GM23338 (cell line): Measurements from ENCODE around the gene ZNRD2. TPM values are rescaled to one million over a fixed set of nuclear protein-coding genes. Genes with fewer than 3 reads are reported as not detected.
"Not testable (repeated sequence)": the region's sequence is repeated elsewhere in the genome, so short reads cannot be mapped to it uniquely, and the experiment has no call there.

Experiments
- ATAC-seq: fragments of 200-7000 bp; cut with Tn5 transposase; 3 replicates; pipeline ENCODE4 v1.9.1; 2020
- DNase-seq: peaks from one replicate; pipeline ENCODE4 v3.0.0-alpha.2; 2015; ENCODE audit warnings: low spot score
- H2AFZ ChIP-seq: fragments of 200-600 bp; sonication (generic); 2 replicates; pipeline ENCODE4 v1.8.0; 2016; ENCODE audit warnings: antibody characterized with exemption, mild to moderate bottlenecking, moderate library complexity
- H3F3A ChIP-seq: fragments of 200-600 bp; sonication (generic); replicated peaks from 2 replicates; pipeline ENCODE4 v1.8.0; 2017; ENCODE audit warnings: antibody characterized with exemption, mixed run types, low read depth
- H3K27ac ChIP-seq: fragments of 200-600 bp; sonication (generic); 2 replicates; pipeline ENCODE4 v1.6.1; 2016; ENCODE audit warnings: low read depth
- H3K27me3 ChIP-seq: fragments of 200-600 bp; sonication (generic); 2 replicates; pipeline ENCODE4 v1.8.0; 2016; ENCODE audit warnings: mild to moderate bottlenecking, mixed run types, moderate library complexity; ENCODE audit not compliant: insufficient read depth
- H3K36me3 ChIP-seq: fragments of 200-600 bp; sonication (generic); 2 replicates; pipeline ENCODE4 v1.8.0; 2016; ENCODE audit warnings: mild to moderate bottlenecking; ENCODE audit not compliant: insufficient read depth
- H3K4me1 ChIP-seq: fragments of 200-600 bp; sonication (generic); 2 replicates; pipeline ENCODE4 v1.8.0; 2016; ENCODE audit warnings: mild to moderate bottlenecking, moderate library complexity; ENCODE audit not compliant: insufficient read depth
- H3K4me2 ChIP-seq: fragments of 200-600 bp; sonication (generic); 2 replicates; pipeline ENCODE4 v1.7.1; 2017; ENCODE audit warnings: mixed run types
- H3K4me3 ChIP-seq: fragments of 200-600 bp; sonication (generic); 2 replicates; pipeline ENCODE4 v1.6.1; 2016; ENCODE audit warnings: mixed run types
- H3K79me2 ChIP-seq: fragments of 200-600 bp; sonication (generic); replicated peaks from 2 replicates; pipeline ENCODE4 v1.8.0; 2017; ENCODE audit warnings: mild to moderate bottlenecking; ENCODE audit not compliant: insufficient read depth
- H3K9me2 ChIP-seq: fragments of 200-600 bp; sonication (generic); 2 replicates; pipeline ENCODE4 v1.8.0; 2017; ENCODE audit not compliant: insufficient read depth
- H4K20me1 ChIP-seq: fragments of 200-600 bp; sonication (generic); replicated peaks from 2 replicates; pipeline ENCODE4 v1.8.0; 2017; ENCODE audit warnings: mild to moderate bottlenecking; ENCODE audit not compliant: insufficient read depth
- H3K27ac Mint-ChIP-seq: 2 replicates; pipeline ENCODE4 v1.8.0; 2020; ENCODE audit warnings: inconsistent platforms, mild to moderate bottlenecking, moderate library complexity, mixed read lengths
- H3K27me3 Mint-ChIP-seq: 3 replicates; pipeline ENCODE4 v1.8.0; 2022; ENCODE audit warnings: low read depth, mild to moderate bottlenecking, moderate library complexity, mixed read lengths, inconsistent platforms; ENCODE audit not compliant: insufficient read depth, poor library complexity
- H3K36me3 Mint-ChIP-seq: 3 replicates; pipeline ENCODE4 v1.8.0; 2021; ENCODE audit warnings: low read depth, mild to moderate bottlenecking, inconsistent platforms, moderate library complexity, mixed read lengths
- H3K4me1 Mint-ChIP-seq: 3 replicates; pipeline ENCODE4 v1.8.0; 2020; ENCODE audit warnings: mild to moderate bottlenecking, inconsistent platforms, mixed read lengths
- H3K4me3 Mint-ChIP-seq: 3 replicates; pipeline ENCODE4 v1.8.0; 2021; ENCODE audit warnings: moderate library complexity, mild to moderate bottlenecking, inconsistent platforms, mixed read lengths
- H3K9me3 Mint-ChIP-seq: 3 replicates; pipeline ENCODE4 v1.8.0; 2020; ENCODE audit warnings: moderate library complexity, mild to moderate bottlenecking, inconsistent platforms, mixed read lengths
- CREB1 ChIP-seq: fragments of 250-450 bp; sonication (Bioruptor Pico); IDR thresholded peaks from 2 replicates; pipeline ENCODE4 v1.5.0; 2020; ENCODE audit warnings: low read depth, mild to moderate bottlenecking, moderate library complexity
- CTCF ChIP-seq, 2 experiments: fragments of 200-600 bp in 1 of 2; sonication (generic) in 1 of 2; conservative IDR thresholded peaks; 2 replicates each; pipeline versions ENCODE4 v1.5.1 to v1.6.1; 2016 to 2017; ENCODE audit warnings: antibody characterized with exemption in 2 of 2, low read depth in 2 of 2, mild to moderate bottlenecking in 2 of 2, moderate library complexity in 1 of 2
- EZH2phosphoT487 ChIP-seq: fragments of 200-600 bp; sonication (generic); IDR thresholded peaks from one replicate; pipeline ENCODE4 v1.8.1; 2018; ENCODE audit warnings: antibody characterized with exemption; ENCODE audit not compliant: unreplicated experiment
- JUNB ChIP-seq: IDR thresholded peaks from one replicate; pipeline ENCODE4 v1.6.1; 2016; ENCODE audit warnings: antibody characterized with exemption; ENCODE audit not compliant: unreplicated experiment
- NANOG ChIP-seq: IDR thresholded peaks from 2 replicates; pipeline ENCODE4 v1.6.1; 2016; ENCODE audit warnings: antibody characterized with exemption, borderline replicate concordance
- POLR2AphosphoS5 ChIP-seq: IDR thresholded peaks from 2 replicates; pipeline ENCODE4 v1.6.1; 2016; ENCODE audit warnings: antibody characterized with exemption, low read depth
- STAT1 ChIP-seq: IDR thresholded peaks from one replicate; pipeline ENCODE4 v1.6.1; 2016; ENCODE audit warnings: antibody characterized with exemption; ENCODE audit not compliant: unreplicated experiment
- ZNF331 ChIP-seq: fragments of 250-450 bp; sonication (Bioruptor Pico); IDR thresholded peaks from 2 replicates; pipeline ENCODE4 v1.5.0; 2020; ENCODE audit warnings: low read depth, mild to moderate bottlenecking, moderate library complexity
- polyA plus RNA-seq: library from polyadenylated mRNA; unstranded; fragments of >200 nt; fragmentation: Nextera tagmentation; extraction: Ambion mirVana; gene quantifications from 2 replicates; pipeline ENCODE4 v1.2.1, GENCODE V29; 2016
- total RNA-seq: library from RNA; depleted of rRNA; stranded (reverse); fragments of >200 nt; shearing (Covaris generic); gene quantifications from 2 replicates; pipeline ENCODE4 v1.2.3, GENCODE V29; 2014
- TF ChIP-seq, protein P1 (sequence below): fragments of 250-450 bp; sonication (Bioruptor Pico); IDR thresholded peaks from 2 replicates; pipeline ENCODE4 v1.5.0; 2020; ENCODE audit warnings: mild to moderate bottlenecking, moderate library complexity
- TF ChIP-seq, protein P2 (sequence below): IDR thresholded peaks from 2 replicates; pipeline ENCODE4 v1.6.1; 2016; ENCODE audit warnings: antibody characterized with exemption

The ZNRD2 gene
- total and polyA plus RNA-seq, 2 experiments from 2014 or later: 78.6 to 148 TPM

GRCh38 chr11:65562788-65563187 is 7.5 kb upstream of the ZNRD2 start (continued):
- TF ChIP-seq, protein P1, sequence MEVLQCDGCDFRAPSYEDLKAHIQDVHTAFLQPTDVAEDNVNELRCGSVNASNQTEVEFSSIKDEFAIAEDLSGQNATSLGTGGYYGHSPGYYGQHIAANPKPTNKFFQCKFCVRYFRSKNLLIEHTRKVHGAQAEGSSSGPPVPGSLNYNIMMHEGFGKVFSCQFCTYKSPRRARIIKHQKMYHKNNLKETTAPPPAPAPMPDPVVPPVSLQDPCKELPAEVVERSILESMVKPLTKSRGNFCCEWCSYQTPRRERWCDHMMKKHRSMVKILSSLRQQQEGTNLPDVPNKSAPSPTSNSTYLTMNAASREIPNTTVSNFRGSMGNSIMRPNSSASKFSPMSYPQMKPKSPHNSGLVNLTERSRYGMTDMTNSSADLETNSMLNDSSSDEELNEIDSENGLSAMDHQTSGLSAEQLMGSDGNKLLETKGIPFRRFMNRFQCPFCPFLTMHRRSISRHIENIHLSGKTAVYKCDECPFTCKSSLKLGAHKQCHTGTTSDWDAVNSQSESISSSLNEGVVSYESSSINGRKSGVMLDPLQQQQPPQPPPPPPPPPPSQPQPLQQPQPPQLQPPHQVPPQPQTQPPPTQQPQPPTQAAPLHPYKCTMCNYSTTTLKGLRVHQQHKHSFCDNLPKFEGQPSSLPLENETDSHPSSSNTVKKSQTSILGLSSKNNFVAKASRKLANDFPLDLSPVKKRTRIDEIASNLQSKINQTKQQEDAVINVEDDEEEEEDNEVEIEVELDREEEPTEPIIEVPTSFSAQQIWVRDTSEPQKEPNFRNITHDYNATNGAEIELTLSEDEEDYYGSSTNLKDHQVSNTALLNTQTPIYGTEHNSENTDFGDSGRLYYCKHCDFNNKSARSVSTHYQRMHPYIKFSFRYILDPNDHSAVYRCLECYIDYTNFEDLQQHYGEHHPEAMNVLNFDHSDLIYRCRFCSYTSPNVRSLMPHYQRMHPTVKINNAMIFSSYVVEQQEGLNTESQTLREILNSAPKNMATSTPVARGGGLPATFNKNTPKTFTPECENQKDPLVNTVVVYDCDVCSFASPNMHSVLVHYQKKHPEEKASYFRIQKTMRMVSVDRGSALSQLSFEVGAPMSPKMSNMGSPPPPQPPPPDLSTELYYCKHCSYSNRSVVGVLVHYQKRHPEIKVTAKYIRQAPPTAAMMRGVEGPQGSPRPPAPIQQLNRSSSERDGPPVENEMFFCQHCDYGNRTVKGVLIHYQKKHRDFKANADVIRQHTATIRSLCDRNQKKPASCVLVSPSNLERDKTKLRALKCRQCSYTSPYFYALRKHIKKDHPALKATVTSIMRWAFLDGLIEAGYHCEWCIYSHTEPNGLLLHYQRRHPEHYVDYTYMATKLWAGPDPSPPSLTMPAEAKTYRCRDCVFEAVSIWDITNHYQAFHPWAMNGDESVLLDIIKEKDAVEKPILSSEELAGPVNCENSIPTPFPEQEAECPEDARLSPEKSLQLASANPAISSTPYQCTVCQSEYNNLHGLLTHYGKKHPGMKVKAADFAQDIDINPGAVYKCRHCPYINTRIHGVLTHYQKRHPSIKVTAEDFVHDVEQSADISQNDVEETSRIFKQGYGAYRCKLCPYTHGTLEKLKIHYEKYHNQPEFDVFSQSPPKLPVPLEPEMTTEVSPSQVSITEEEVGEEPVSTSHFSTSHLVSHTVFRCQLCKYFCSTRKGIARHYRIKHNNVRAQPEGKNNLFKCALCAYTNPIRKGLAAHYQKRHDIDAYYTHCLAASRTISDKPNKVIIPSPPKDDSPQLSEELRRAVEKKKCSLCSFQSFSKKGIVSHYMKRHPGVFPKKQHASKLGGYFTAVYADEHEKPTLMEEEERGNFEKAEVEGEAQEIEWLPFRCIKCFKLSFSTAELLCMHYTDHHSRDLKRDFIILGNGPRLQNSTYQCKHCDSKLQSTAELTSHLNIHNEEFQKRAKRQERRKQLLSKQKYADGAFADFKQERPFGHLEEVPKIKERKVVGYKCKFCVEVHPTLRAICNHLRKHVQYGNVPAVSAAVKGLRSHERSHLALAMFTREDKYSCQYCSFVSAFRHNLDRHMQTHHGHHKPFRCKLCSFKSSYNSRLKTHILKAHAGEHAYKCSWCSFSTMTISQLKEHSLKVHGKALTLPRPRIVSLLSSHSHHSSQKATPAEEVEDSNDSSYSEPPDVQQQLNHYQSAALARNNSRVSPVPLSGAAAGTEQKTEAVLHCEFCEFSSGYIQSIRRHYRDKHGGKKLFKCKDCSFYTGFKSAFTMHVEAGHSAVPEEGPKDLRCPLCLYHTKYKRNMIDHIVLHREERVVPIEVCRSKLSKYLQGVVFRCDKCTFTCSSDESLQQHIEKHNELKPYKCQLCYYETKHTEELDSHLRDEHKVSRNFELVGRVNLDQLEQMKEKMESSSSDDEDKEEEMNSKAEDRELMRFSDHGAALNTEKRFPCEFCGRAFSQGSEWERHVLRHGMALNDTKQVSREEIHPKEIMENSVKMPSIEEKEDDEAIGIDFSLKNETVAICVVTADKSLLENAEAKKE: no peak
- TF ChIP-seq EZH2phosphoT487: no peak
- TF ChIP-seq POLR2AphosphoS5: no peak
- TF ChIP-seq STAT1: no peak
- no peak for TF ChIP-seq CTCF (conservative IDR thresholded peaks at IDR 0.05; ENCODE audit: low read depth in 2 of 2)
- no peak for TF ChIP-seq CREB1 (CRISPR knock-in tag)
- TF ChIP-seq JUNB: no peak
- no peak for TF ChIP-seq ZNF331

GRCh38 chr11:65563601-65564000 is 6.7 kb upstream of the ZNRD2 start:
- Mint-ChIP-seq H3K27me3 (peaks cover 17% of the 10 kb centered on the region), H3K4me1 (peaks cover 24% of the 10 kb centered on the region)
- no peak for ATAC-seq

DNA sequence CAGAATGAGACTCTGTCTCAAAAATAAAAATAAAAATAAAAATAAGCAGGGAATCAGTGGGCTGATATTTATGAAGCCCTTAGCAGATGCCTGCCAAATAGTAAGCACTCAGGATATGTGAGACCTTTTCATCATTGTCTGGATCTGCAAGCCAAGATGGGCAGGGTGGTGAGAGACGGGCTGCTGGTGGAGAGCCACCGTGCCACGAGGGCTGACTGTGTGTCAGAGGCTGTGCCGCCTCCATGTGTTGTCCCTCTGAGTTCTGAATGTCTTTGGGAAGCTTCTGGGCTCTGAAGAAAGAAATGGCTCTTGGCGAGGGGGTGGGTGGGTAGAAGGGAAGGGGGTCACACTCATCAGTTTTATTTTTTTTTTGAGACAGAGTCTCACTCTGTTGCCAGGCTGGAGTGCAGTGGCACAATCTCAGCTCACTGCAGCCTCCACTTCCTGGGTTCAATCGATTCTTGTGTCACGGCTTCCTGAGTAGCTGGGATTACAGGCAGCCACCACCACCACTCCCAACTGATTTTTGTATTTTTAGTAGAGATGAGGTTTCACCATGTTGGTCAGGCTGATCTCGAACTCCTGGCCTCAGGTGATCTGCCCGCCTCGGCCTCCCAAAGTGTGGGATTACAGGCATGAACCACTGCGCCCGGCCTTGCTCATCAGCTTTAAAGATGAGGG is 5.3 kb upstream of the ZNRD2 start:
- peaks cover 13% of the 10 kb centered on the region for H3K27me3 Mint-ChIP-seq
- ATAC-seq, H3K79me2 ChIP-seq, H3K27ac ChIP-seq, H3K4me3 ChIP-seq, H4K20me1 ChIP-seq, H3K27ac Mint-ChIP-seq, H3K4me3 Mint-ChIP-seq, H3K9me3 Mint-ChIP-seq, DNase-seq, H3K36me3 Mint-ChIP-seq, H3K4me2 ChIP-seq, H3K36me3 ChIP-seq, H3K27me3 ChIP-seq, H2AFZ ChIP-seq, H3K9me2 ChIP-seq: not testable (repeated sequence)
- H3K4me1 Mint-ChIP-seq: peaks cover 27% of the 10 kb centered on the region
- Histone ChIP-seq H3K4me1 (peaks cover 22% of the 10 kb centered on the region), H3F3A (peaks cover 13% of the 10 kb centered on the region)

More at GRCh38 chr11:65563601-65564000, 6.7 kb upstream of the ZNRD2 start:
- Histone ChIP-seq H3K4me3 (no peak overlapping the region), H3K36me3 (no peaks in the 10 kb centered on the region), H3K9me2 (no peaks in the 10 kb centered on the region), H4K20me1 (no peaks in the 10 kb centered on the region), H3K79me2 (no peaks in the 10 kb centered on the region), H3K27me3 (peaks cover 20% of the 10 kb centered on the region), H3F3A (peaks cover 6% of the 10 kb centered on the region; the same call in 1 of the 2 replicates), H3K4me1 (peaks cover 28% of the 10 kb centered on the region), H2AFZ (no peak overlapping the region), H3K4me2 (no peak overlapping the region), H3K27ac (no peak overlapping the region)
- TF ChIP-seq NANOG (no peak), STAT1 (no peak)
- TF ChIP-seq, protein P2, sequence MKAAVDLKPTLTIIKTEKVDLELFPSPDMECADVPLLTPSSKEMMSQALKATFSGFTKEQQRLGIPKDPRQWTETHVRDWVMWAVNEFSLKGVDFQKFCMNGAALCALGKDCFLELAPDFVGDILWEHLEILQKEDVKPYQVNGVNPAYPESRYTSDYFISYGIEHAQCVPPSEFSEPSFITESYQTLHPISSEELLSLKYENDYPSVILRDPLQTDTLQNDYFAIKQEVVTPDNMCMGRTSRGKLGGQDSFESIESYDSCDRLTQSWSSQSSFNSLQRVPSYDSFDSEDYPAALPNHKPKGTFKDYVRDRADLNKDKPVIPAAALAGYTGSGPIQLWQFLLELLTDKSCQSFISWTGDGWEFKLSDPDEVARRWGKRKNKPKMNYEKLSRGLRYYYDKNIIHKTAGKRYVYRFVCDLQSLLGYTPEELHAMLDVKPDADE: no peak
- Mint-ChIP-seq H3K36me3 (no peaks in the 10 kb centered on the region), H3K9me3 (no peaks in the 10 kb centered on the region), H3K27ac (no peak overlapping the region), H3K4me3 (no peak overlapping the region)
- DNase-seq: no peak
